Islet precursor cell (in vitro differentiated cells): ENCODE results near the gene CFAP46.

Experiments
- DNase-seq: peaks from one replicate; pipeline ENCODE4 v3.0.0-alpha.2; 2018

CFAP46 gene

DNA sequence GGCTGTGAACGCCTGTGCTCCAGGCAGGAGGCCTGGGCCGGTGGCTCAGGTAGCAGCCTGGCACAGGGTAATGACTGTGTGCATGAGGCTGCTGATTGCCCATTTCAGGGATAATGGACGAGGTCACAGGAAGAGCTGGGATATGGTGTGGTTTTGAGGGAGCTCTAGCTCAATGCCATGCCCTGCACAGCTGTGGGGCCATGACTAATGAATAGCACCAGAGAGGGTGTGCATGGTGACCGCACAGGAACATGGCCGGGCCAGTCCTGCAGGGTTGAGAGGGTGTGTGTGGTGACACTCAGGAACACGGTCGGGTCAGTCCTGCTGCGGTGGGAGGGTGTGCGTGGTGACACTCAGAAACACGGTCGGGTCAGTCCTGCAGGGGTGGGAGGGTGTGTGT, 178.3 kb downstream of the CFAP46 start:
- no peak for DNase-seq

- DNase-seq: no peak
These were observed 178.8 kb downstream of the CFAP46 start for GRCh38 chr10:132763545-132763944.

GRCh38 chr10:132762267-132762666, 180.1 kb downstream of the CFAP46 start:
- no peak for DNase-seq

- DNase-seq: no peak
These were observed 180.8 kb downstream of the CFAP46 start for GRCh38 chr10:132761395-132762060.

- DNase-seq: no peak
These were observed 183.5 kb downstream of the CFAP46 start for GRCh38 chr10:132758865-132759264.
